Tibial nerve (tissue), 4 donors: ENCODE measurements around the gene EVA1B. TPM values are rescaled to one million over a fixed set of nuclear protein-coding genes. Genes with fewer than 3 reads are reported as not detected.

Source experiments
- DNase-seq, 2 donors: peaks; one replicate each; pipeline ENCODE4 v3.0.0-alpha.2; 2019; ENCODE audit warnings: low spot score in 2 of 2
- H3K27ac ChIP-seq, 4 donors: fragments of 200-600 bp; sonication (generic) in 3 of 4; one replicate each; pipeline ENCODE4 v1.5.1; 2017 to 2019; ENCODE audit warnings: mild to moderate bottlenecking in 1 of 4
- H3K27me3 ChIP-seq, 2 donors: fragments of 200-600 bp; sonication (generic) in 1 of 2; one replicate each; pipeline versions ENCODE4 v1.5.1 to v1.6.0; 2017 to 2019
- H3K36me3 ChIP-seq, 3 donors: fragments of 200-600 bp; sonication (generic); one replicate each; pipeline ENCODE4 v1.5.1; 2018 to 2019
- H3K4me1 ChIP-seq, 4 donors: fragments of 200-600 bp; sonication (generic) in 3 of 4; one replicate each; pipeline ENCODE4 v1.5.1; 2017 to 2019
- H3K4me3 ChIP-seq, 4 donors: fragments of 200-600 bp; sonication (generic) in 3 of 4; one replicate each; pipeline ENCODE4 v1.5.1; 2017 to 2019; ENCODE audit warnings: mild to moderate bottlenecking in 1 of 4, moderate library complexity in 1 of 4
- H3K9me3 ChIP-seq, 4 donors: fragments of 200-600 bp; sonication (generic) in 3 of 4; one replicate each; pipeline ENCODE4 v1.5.1; 2017 to 2019
- EP300 ChIP-seq, 2 donors: sonication (generic); formaldehyde crosslinking; IDR thresholded peaks; one replicate each; pipeline ENCODE4 v1.6.1; 2017; ENCODE audit warnings: antibody characterized with exemption in 2 of 2, mild to moderate bottlenecking in 1 of 2
- POLR2A ChIP-seq, 2 donors: fragments of 450-650 bp; IDR thresholded peaks; one replicate each; pipeline ENCODE4 v1.6.1; 2017; ENCODE audit warnings: antibody characterized with exemption in 2 of 2, mild to moderate bottlenecking in 2 of 2, moderate library complexity in 2 of 2
- WGBS, 2 donors: methylation state at CpG; one replicate each; pipeline ENCODE4 v1.1.5; 2018; 5-methylcytosine and 5-hydroxymethylcytosine counted together
- total RNA-seq, 4 donors: library from RNA; depleted of rRNA; stranded (reverse); fragments of >200 nt; gene quantifications; one replicate each; pipeline ENCODE4 v1.1.0, GENCODE V29; 2016
- TF ChIP-seq, protein P1 (sequence below), 5 experiments: fragments of 200-600 bp in 3 of 5; fragments of 450-650 bp in 2 of 5; sonication (generic) in 3 of 5; IDR thresholded peaks; one replicate each; pipeline ENCODE4 v1.5.1; 2016 to 2019; ENCODE audit warnings: antibody characterized with exemption in 5 of 5, mild to moderate bottlenecking in 3 of 5, moderate library complexity in 2 of 5

The EVA1B gene
- total RNA-seq, 4 donors from 2014 or later = 61.4 to 128 (median 86.3) TPM

DNA sequence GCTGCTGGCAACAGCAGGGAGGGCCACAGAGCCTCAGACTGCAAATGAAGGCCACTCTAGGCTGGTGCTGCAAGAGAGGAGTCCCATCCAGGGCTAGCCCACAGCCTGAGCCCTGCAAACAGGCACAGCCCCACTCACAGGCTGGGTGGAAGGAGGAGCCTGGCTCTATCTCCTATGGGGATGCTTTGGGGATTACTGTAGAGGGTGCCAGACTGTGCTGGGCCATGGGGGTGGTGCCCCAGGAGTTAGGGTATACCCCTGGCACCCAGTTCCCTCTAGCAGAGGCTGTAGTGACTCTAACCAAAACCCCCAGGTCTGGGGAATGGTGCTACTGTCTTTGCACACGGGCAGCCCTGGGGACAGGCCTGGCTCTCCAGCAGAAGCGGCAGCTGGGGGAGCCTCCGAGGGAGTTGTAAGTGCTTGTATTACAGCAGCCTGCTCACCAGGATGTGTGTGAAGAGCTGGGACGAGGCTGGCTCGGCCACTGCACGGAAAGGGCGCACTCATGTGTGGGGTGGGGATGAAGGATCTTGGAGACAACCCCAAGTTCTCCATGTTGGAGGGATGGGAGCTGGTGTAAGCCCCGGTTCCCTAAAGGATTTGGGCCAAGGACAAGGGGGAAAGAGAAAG is 23.4 kb upstream of the EVA1B start:
- Histone ChIP-seq H3K4me3 (no peak overlapping the region), H3K36me3 (peaks cover 0 to 75% (median 0%) of the 10 kb centered on the region in 3 donors), H3K27me3 (no peaks in the 10 kb centered on the region), H3K4me1 (peaks cover 0 to 38% (median 28%) of the 10 kb centered on the region in 4 donors), H3K9me3 (no peaks in the 10 kb centered on the region), H3K27ac (no peak overlapping the region)
- TF ChIP-seq, protein P1, sequence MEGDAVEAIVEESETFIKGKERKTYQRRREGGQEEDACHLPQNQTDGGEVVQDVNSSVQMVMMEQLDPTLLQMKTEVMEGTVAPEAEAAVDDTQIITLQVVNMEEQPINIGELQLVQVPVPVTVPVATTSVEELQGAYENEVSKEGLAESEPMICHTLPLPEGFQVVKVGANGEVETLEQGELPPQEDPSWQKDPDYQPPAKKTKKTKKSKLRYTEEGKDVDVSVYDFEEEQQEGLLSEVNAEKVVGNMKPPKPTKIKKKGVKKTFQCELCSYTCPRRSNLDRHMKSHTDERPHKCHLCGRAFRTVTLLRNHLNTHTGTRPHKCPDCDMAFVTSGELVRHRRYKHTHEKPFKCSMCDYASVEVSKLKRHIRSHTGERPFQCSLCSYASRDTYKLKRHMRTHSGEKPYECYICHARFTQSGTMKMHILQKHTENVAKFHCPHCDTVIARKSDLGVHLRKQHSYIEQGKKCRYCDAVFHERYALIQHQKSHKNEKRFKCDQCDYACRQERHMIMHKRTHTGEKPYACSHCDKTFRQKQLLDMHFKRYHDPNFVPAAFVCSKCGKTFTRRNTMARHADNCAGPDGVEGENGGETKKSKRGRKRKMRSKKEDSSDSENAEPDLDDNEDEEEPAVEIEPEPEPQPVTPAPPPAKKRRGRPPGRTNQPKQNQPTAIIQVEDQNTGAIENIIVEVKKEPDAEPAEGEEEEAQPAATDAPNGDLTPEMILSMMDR (IDR thresholded peaks at IDR 0.05) = no peak
- TF ChIP-seq EP300 (IDR thresholded peaks at IDR 0.05) = no peak
- no peak for TF ChIP-seq POLR2A (IDR thresholded peaks at IDR 0.05)
- DNase-seq = no peak
- WGBS, 2 donors = 84 to 86% methylated on average over 7 to 8 of the region's 8 CpGs

DNA sequence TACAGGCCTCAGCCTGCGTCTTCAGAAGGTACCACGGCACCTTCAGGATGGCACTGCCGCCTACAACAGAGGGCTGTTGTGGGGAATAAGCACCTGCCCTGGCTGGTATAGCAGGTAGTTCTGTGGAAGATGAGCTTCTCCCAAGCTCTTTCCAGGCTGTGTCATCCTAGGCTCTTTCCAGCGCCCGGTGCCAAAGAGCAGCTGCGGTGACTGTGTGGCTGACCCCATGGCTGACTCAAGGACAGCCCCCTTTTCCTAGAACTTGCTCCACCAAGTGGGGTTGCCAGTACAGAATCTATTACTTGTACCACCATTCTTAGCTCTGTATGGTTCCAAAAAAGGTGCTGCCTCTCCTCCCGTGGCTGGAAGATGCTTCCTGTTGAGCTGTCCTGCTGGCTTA is 21.9 kb upstream of the EVA1B start:
- WGBS, 2 donors = 86 to 92% methylated on average over 6 to 7 of the region's 7 CpGs
- Histone ChIP-seq H3K27ac (no peak overlapping the region), H3K36me3 (peaks cover 0 to 86% (median 0%) of the 10 kb centered on the region in 3 donors), H3K9me3 (no peaks in the 10 kb centered on the region), H3K4me3 (no peak overlapping the region), H3K4me1 (peaks cover 0 to 22% (median 14%) of the 10 kb centered on the region in 4 donors), H3K27me3 (no peaks in the 10 kb centered on the region)
- DNase-seq = no peak
- TF ChIP-seq, protein P1 (IDR thresholded peaks at IDR 0.05) = no peak
- no peak for TF ChIP-seq EP300 (IDR thresholded peaks at IDR 0.05)
- no peak for TF ChIP-seq POLR2A (IDR thresholded peaks at IDR 0.05)

DNA sequence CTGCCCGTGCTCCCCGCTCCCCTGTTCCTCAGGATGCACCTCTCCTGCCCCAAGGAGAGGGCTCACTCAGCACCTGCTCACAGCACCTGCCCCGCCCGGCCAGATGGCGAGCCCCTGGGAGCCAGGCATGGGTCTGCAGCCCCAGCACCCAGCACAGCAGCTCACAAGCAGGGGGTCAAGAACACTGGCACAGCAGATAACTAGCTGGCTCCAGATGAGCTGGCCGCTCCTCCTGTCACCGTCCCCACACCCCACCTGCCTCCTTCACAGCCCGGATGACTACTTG is 20.9 kb upstream of the EVA1B start:
- TF ChIP-seq POLR2A (IDR thresholded peaks at IDR 0.05) (no peak), EP300 (IDR thresholded peaks at IDR 0.05) (no peak)
- TF ChIP-seq, protein P1 (IDR thresholded peaks at IDR 0.05) = no peak
- peaks cover 0 to 90% (median 0%) of the 10 kb centered on the region in 3 donors for H3K36me3 ChIP-seq
- DNase-seq = no peak

DNA sequence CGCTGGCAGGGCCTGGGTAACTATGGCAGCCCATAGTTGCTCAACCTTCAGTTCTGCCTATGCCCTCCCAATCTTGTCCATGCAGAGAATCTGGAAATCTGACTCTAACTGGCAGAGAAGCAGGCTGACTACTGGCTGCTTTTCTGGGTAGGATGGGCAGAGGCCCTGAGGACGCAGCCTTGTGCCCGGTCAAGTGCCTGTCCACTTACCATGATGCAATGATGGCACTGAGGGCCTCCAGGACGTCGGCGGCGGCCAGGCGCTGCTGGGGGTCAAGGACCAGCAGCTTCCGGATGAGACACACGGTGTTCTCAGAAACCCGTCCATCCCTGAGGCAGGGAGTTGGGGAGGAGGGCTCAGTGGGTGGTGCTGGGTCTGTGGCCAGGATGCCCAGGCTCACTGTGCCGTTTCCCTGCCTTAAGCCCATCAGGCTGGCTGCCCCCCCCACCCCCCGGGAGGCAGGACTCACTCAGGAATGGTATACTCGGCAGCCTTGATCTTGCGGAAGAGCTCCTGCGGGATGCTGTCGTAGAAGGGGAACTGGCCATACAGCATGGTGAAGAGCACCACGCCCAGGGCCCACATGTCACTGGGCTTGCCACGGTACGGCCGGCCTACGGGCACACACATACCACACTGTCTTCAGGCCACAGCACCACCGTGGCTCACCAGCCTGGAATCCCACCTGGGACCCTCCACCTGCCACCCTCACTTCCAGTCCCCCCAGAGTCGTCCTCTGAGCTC is 20.4 kb upstream of the EVA1B start:
- peaks cover 0 to 93% (median 0%) of the 10 kb centered on the region in 3 donors for H3K36me3 ChIP-seq
- TF ChIP-seq EP300 (IDR thresholded peaks at IDR 0.05) = no peak
- no peak for TF ChIP-seq POLR2A (IDR thresholded peaks at IDR 0.05)
- TF ChIP-seq, protein P1 (IDR thresholded peaks at IDR 0.05) = no peak
- 85 to 89% methylated on average over 20 to 24 of the region's 24 CpGs for WGBS, 2 donors
- H3K27ac ChIP-seq = peak overlapping the region in 2 of 4 donors; percentile 58 to 79
- no peaks in the 10 kb centered on the region for H3K27me3 ChIP-seq
- DNase-seq = no peak
- H3K9me3 ChIP-seq = no peaks in the 10 kb centered on the region
- peaks cover 0 to 7% (median 3%) of the 10 kb centered on the region in 4 donors for H3K4me1 ChIP-seq
- H3K4me3 ChIP-seq = no peak overlapping the region

More for the DNA sequence above, 20.9 kb upstream of the EVA1B start:
- Histone ChIP-seq H3K27me3 (no peaks in the 10 kb centered on the region), H3K9me3 (no peaks in the 10 kb centered on the region), H3K4me1 (peaks cover 0 to 12% (median 4%) of the 10 kb centered on the region in 4 donors), H3K4me3 (no peak overlapping the region), H3K27ac (no peak overlapping the region)
- 88 to 96% methylated on average over 8 of the region's 8 CpGs for WGBS, 2 donors
